ENCODE data around the gene DUSP6.

GRCh38 chr12:89309815-89310214 is 42.5 kb downstream of the DUSP6 start:
- TF ChIP-seq CTCF (IDR thresholded peaks at IDR 0.05; ENCODE audit: low read depth, low read length) = no peak
- no peak for TF ChIP-seq POLR2A (IDR thresholded peaks at IDR 0.05; ENCODE audit: extremely low read depth, insufficient read length)
- TF ChIP-seq MAX (IDR thresholded peaks at IDR 0.05; ENCODE audit: low read depth, low read length) = no peak

Measured in NB4 (cell line).